ENCODE results near the gene PRSS33. TPM values are rescaled to one million over a fixed set of nuclear protein-coding genes. Genes with fewer than 3 reads are reported as not detected.

Gene PRSS33
- total RNA-seq, 1 experiment from 2014 or later: not detected

GRCh38 chr16:2790631-2791030 is 3.3 kb upstream of the PRSS33 start:
- no peak for TF ChIP-seq EZH2 (IDR thresholded peaks at IDR 0.05; ENCODE audit: borderline replicate concordance, low read depth, low read length, poor library complexity, severe bottlenecking)
- TF ChIP-seq, protein P1, sequence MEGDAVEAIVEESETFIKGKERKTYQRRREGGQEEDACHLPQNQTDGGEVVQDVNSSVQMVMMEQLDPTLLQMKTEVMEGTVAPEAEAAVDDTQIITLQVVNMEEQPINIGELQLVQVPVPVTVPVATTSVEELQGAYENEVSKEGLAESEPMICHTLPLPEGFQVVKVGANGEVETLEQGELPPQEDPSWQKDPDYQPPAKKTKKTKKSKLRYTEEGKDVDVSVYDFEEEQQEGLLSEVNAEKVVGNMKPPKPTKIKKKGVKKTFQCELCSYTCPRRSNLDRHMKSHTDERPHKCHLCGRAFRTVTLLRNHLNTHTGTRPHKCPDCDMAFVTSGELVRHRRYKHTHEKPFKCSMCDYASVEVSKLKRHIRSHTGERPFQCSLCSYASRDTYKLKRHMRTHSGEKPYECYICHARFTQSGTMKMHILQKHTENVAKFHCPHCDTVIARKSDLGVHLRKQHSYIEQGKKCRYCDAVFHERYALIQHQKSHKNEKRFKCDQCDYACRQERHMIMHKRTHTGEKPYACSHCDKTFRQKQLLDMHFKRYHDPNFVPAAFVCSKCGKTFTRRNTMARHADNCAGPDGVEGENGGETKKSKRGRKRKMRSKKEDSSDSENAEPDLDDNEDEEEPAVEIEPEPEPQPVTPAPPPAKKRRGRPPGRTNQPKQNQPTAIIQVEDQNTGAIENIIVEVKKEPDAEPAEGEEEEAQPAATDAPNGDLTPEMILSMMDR (conservative IDR thresholded peaks at IDR 0.05; ENCODE audit: low read depth, low read length): no peak
- intact Hi-C loops (cut with micrococcal nuclease; ENCODE audit: unreplicated experiment): no loop called here
- H3K27me3 ChIP-seq (replicated peaks; ENCODE audit: insufficient read depth, low read depth, low read length, poor library complexity): peaks cover 66% of the 10 kb centered on the region
- ChIA-PET POLR2A (ENCODE audit: low non-redundant PET) (no interaction called here), CTCF (interaction anchor here (0.5 to 0.7 kb wide), 2 partner anchors 48 to 71 kb away, joined by 3 to 5 read pairs; no protein-coding TSS in a partner anchor)
- no peaks in the 10 kb centered on the region for H3K9me3 ChIP-seq (ENCODE audit: low read depth, low read length, poor library complexity, severe bottlenecking)
- no peak for DNase-seq (ENCODE audit: low spot score)
- H3K4me3 ChIP-seq (ENCODE audit: low read depth, low read length, poor library complexity, severe bottlenecking): no peak overlapping the region
- BruUV-seq (replicated peaks): no TSS peak
- H3K4me1 ChIP-seq (ENCODE audit: insufficient read depth, low read length, poor library complexity, severe bottlenecking): no peaks in the 10 kb centered on the region
- H3K36me3 ChIP-seq (ENCODE audit: insufficient read depth, low read length, poor library complexity, severe bottlenecking): no peaks in the 10 kb centered on the region
- no peak overlapping the region for H3K27ac ChIP-seq (ENCODE audit: low read depth, low read length, poor library complexity, severe bottlenecking)

GRCh38 chr16:2787961-2788360 is 601 bp upstream of the PRSS33 start:
- BruUV-seq (replicated peaks): no TSS peak
- Histone ChIP-seq H3K4me3 (ENCODE audit: low read depth, low read length, poor library complexity, severe bottlenecking) (no peak overlapping the region), H3K27ac (ENCODE audit: low read depth, low read length, poor library complexity, severe bottlenecking) (no peak overlapping the region), H3K36me3 (ENCODE audit: insufficient read depth, low read length, poor library complexity, severe bottlenecking) (no peaks in the 10 kb centered on the region), H3K9me3 (ENCODE audit: low read depth, low read length, poor library complexity, severe bottlenecking) (no peaks in the 10 kb centered on the region), H3K27me3 (replicated peaks; ENCODE audit: insufficient read depth, low read depth, low read length, poor library complexity) (peaks cover 69% of the 10 kb centered on the region), H3K4me1 (ENCODE audit: insufficient read depth, low read length, poor library complexity, severe bottlenecking) (no peaks in the 10 kb centered on the region)
- ChIA-PET CTCF (no interaction called here), POLR2A (ENCODE audit: low non-redundant PET) (no interaction called here)
- intact Hi-C loops (cut with micrococcal nuclease; ENCODE audit: unreplicated experiment): no loop called here
- TF ChIP-seq, protein P1 (conservative IDR thresholded peaks at IDR 0.05; ENCODE audit: low read depth, low read length): no peak
- no peak for DNase-seq (ENCODE audit: low spot score)

GRCh38 chr16:2786826-2787151 is 571 bp downstream of the PRSS33 start:
- BruUV-seq (replicated peaks): no TSS peak
- ChIA-PET CTCF (no interaction called here), POLR2A (ENCODE audit: low non-redundant PET) (no interaction called here)
- intact Hi-C loops (cut with micrococcal nuclease; ENCODE audit: unreplicated experiment): no loop called here
- no peak for TF ChIP-seq EZH2 (IDR thresholded peaks at IDR 0.05; ENCODE audit: borderline replicate concordance, low read depth, low read length, poor library complexity, severe bottlenecking)
- TF ChIP-seq, protein P1 (conservative IDR thresholded peaks at IDR 0.05; ENCODE audit: low read depth, low read length): no peak
- Histone ChIP-seq H3K4me1 (ENCODE audit: insufficient read depth, low read length, poor library complexity, severe bottlenecking) (no peaks in the 10 kb centered on the region), H3K9me3 (ENCODE audit: low read depth, low read length, poor library complexity, severe bottlenecking) (no peaks in the 10 kb centered on the region), H3K27ac (ENCODE audit: low read depth, low read length, poor library complexity, severe bottlenecking) (no peak overlapping the region), H3K36me3 (ENCODE audit: insufficient read depth, low read length, poor library complexity, severe bottlenecking) (no peaks in the 10 kb centered on the region), H3K27me3 (replicated peaks; ENCODE audit: insufficient read depth, low read depth, low read length, poor library complexity) (peaks cover 60% of the 10 kb centered on the region), H3K4me3 (ENCODE audit: low read depth, low read length, poor library complexity, severe bottlenecking) (no peak overlapping the region)
- no peak for DNase-seq (ENCODE audit: low spot score)
